Psoas muscle (tissue), 8 donors: ENCODE data around the gene SLC25A25. TPM values are rescaled to one million over a fixed set of nuclear protein-coding genes. Genes with fewer than 3 reads are reported as not detected.
A peak's percentile ranks its signal among the peaks of the same experiment; 100 is the strongest.

Experiments
- ATAC-seq, 4 donors: fragments of 200-7000 bp; cut with Tn5 transposase; one replicate each; pipeline ENCODE4 v1.9.1; 2020; ENCODE audit warnings: moderate library complexity in 3 of 4, mild to moderate bottlenecking in 2 of 4
- DNase-seq, 2 donors: peaks; one replicate each; pipeline ENCODE4 v3.0.0-alpha.2; 2020
- H3K27ac ChIP-seq: fragments of 200-600 bp; one replicate; pipeline ENCODE4 v1.8.0; 2022
- H3K27me3 ChIP-seq, 3 donors: fragments of 200-600 bp in 1 of 3; one replicate each; pipeline versions ENCODE4 v1.6.1 to v1.8.0; 2013 to 2022; ENCODE audit warnings: low read length in 2 of 3, mild to moderate bottlenecking in 2 of 3, moderate library complexity in 1 of 3; ENCODE audit not compliant: insufficient read depth in 3 of 3
- H3K36me3 ChIP-seq, 2 donors: fragments of 200-600 bp in 1 of 2; one replicate each; pipeline versions ENCODE4 v1.6.1 to v1.8.0; 2013 to 2022; ENCODE audit warnings: low read depth in 1 of 2, mild to moderate bottlenecking in 1 of 2, moderate library complexity in 1 of 2; ENCODE audit not compliant: insufficient read depth in 1 of 2
- H3K4me1 ChIP-seq: fragments of 200-600 bp; one replicate; pipeline ENCODE4 v1.8.0; 2022
- H3K4me3 ChIP-seq: fragments of 200-600 bp; one replicate; pipeline ENCODE4 v1.8.0; 2022; ENCODE audit warnings: mild to moderate bottlenecking
- H3K9me3 ChIP-seq: fragments of 200-600 bp; one replicate; pipeline ENCODE4 v1.8.0; 2022
- WGBS, 3 donors: extraction: QIAGEN DNeasy Blood & Tissue Kit; methylation state at CpG; one replicate each; pipeline versions ENCODE4 v1.1.6 to v1.1.7; 2013; 5-methylcytosine and 5-hydroxymethylcytosine counted together
- intact Hi-C, 2 donors: fragments of 100-400 bp; cut with DNase I; formaldehyde crosslinking; loops; one replicate each; pipeline versions ENCODE4 v1.11.0 to v1.14.2; 2022
- polyA plus RNA-seq, 3 donors: library from polyadenylated mRNA; stranded (reverse); fragments of 200-250 nt; gene quantifications; one replicate each; pipeline ENCODE4 v1.2.3, GENCODE V29; 2013
- total RNA-seq, 4 donors: library from RNA; stranded (reverse); fragmentation: NEBNext Ultra II Directional in 2 of 4; extraction: Animal tissue kit (Norgen Biotek cat#: 25700) in 2 of 4; gene quantifications; one replicate each; pipeline versions ENCODE4 v1.2.1 to v1.2.4, GENCODE V29; 2021 to 2023
- TF ChIP-seq, protein P1 (sequence below): fragments of 200-600 bp; IDR thresholded peaks from one replicate; pipeline ENCODE4 v1.8.0; 2022; ENCODE audit warnings: antibody characterized with exemption
- donor health status: healthy with polysubstance abuse.
- donor health status: DM: no; HTN: no; CAD: no; lungs with moderate emphysema.
- donor health status: Bipolar disorder and iron deficiency.
- donor health status: healthy.
- donor health status: DM: yes; HTN: yes; CAD: no.
- donor health status: DM: no; HTN: no; CAD: no.
- donor health status: DM: no; HTN: no; CAD: no.
- donor health status: DM: yes; HTN: yes; CAD: no.

SLC25A25 gene
- total and polyA plus RNA-seq, 7 donors: 3.6 to 50.3 (median 10.6) TPM

DNA sequence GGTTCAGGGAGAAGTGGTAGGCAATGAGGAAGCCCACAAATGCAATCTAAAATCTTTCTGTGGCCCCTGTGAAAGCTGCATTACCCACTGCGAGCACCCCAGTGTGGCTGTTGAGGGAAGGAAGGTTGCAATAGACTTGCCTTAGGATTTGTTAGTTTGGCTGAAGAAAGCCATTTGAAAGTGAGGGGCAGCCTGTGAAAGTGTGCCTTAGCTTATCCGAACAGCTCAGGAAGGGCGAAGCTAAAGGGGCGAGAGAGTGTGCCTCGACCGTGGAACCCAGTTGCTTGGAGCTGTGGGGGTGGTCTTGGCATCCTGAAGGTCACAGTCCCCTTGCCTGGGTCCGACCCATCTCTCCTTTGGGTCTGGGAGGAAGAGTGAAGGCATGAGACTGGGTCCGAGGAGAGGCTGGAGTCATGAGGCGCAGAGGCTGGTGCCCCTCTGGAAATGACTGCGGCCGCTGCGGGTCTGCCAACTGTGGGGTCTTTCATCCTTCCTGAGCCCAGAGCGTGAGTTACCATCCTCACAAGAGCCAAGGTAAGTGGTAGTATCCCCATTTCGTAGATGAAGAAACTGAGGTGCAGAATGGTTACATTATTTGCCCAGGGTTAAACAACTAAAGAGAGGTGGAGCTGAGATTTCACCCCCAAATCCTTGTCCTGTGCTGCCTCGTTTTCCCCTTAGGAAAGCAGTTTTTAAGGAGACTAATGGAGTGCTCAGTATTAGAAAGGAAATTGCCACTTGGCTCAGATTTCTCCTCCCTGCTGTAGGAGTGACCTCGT is 24.4 kb downstream of the SLC25A25 start:
- H3K36me3 ChIP-seq: no peaks in the 10 kb centered on the region
- intact Hi-C loops: no loop called here
- DNase-seq (no peak), ATAC-seq (no peak)
- no peaks in the 10 kb centered on the region for H3K27me3 ChIP-seq
- WGBS, 3 donors: 61 to 76% (median 65%) methylated on average over 16 of the region's 16 CpGs
- peaks cover 45% of the 10 kb centered on the region for H3K4me1 ChIP-seq
- H3K9me3 ChIP-seq: no peaks in the 10 kb centered on the region
- H3K27ac ChIP-seq: no peak overlapping the region
- peak overlapping the region; percentile 13 for H3K4me3 ChIP-seq
- TF ChIP-seq, protein P1, sequence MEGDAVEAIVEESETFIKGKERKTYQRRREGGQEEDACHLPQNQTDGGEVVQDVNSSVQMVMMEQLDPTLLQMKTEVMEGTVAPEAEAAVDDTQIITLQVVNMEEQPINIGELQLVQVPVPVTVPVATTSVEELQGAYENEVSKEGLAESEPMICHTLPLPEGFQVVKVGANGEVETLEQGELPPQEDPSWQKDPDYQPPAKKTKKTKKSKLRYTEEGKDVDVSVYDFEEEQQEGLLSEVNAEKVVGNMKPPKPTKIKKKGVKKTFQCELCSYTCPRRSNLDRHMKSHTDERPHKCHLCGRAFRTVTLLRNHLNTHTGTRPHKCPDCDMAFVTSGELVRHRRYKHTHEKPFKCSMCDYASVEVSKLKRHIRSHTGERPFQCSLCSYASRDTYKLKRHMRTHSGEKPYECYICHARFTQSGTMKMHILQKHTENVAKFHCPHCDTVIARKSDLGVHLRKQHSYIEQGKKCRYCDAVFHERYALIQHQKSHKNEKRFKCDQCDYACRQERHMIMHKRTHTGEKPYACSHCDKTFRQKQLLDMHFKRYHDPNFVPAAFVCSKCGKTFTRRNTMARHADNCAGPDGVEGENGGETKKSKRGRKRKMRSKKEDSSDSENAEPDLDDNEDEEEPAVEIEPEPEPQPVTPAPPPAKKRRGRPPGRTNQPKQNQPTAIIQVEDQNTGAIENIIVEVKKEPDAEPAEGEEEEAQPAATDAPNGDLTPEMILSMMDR: no peak

GRCh38 chr9:128093011-128093410 is 25.0 kb downstream of the SLC25A25 start:
- 40 to 70% (median 51%) methylated on average over 4 of the region's 4 CpGs for WGBS, 3 donors
- H3K27me3 ChIP-seq: no peaks in the 10 kb centered on the region

GRCh38 chr9:128094166-128094949 is 26.3 kb downstream of the SLC25A25 start:
- H3K27me3 ChIP-seq: no peaks in the 10 kb centered on the region
- no peaks in the 10 kb centered on the region for H3K36me3 ChIP-seq
- TF ChIP-seq, protein P1: no peak
- peaks cover 60% of the 10 kb centered on the region for H3K4me1 ChIP-seq
- intact Hi-C loops: no loop called here
- 15 to 22% (median 16%) methylated on average over 8 of the region's 8 CpGs for WGBS, 3 donors
- no peaks in the 10 kb centered on the region for H3K9me3 ChIP-seq
- peak overlapping the region; percentile 29 for H3K4me3 ChIP-seq
- DNase-seq (peak; percentile 89 to 95), ATAC-seq (peak; percentile 69 to 75 (median 72))
- peak overlapping the region; percentile 84 for H3K27ac ChIP-seq

More at GRCh38 chr9:128093011-128093410, 25.0 kb downstream of the SLC25A25 start:
- Histone ChIP-seq H3K4me3 (no peak overlapping the region), H3K4me1 (peaks cover 51% of the 10 kb centered on the region), H3K36me3 (no peaks in the 10 kb centered on the region), H3K27ac (no peak overlapping the region), H3K9me3 (no peaks in the 10 kb centered on the region)
- DNase-seq (no peak), ATAC-seq (no peak)
- TF ChIP-seq, protein P1: no peak
- intact Hi-C loops: no loop called here

- Histone ChIP-seq H3K27ac (peak overlapping the region; percentile 84), H3K4me3 (peak overlapping the region; percentile 29), H3K9me3 (no peaks in the 10 kb centered on the region), H3K36me3 (no peaks in the 10 kb centered on the region), H3K4me1 (peaks cover 64% of the 10 kb centered on the region), H3K27me3 (no peaks in the 10 kb centered on the region)
- WGBS, 3 donors: 63 to 76% (median 64%) methylated on average over 11 of the region's 11 CpGs
- DNase-seq (no peak), ATAC-seq (no peak)
- TF ChIP-seq, protein P1: no peak
- intact Hi-C loops: no loop called here
Observed at GRCh38 chr9:128094950-128095544, 27.0 kb downstream of the SLC25A25 start.
